ENCODE data around the gene METAP1D.
"Not testable (repeated sequence)": the region's sequence is repeated elsewhere in the genome, so short reads cannot be mapped to it uniquely, and the experiment has no call there.

Gene METAP1D

GRCh38 chr2:172105471-172106107, 105.8 kb downstream of the METAP1D start:
- DNase-seq: peak in 1 of 2 donors; percentile 0

GRCh38 chr2:172106108-172106961, 106.6 kb downstream of the METAP1D start:
- peak; percentile 44 to 52 for DNase-seq

- DNase-seq: no peak
Observed at GRCh38 chr2:172107690-172108586, 108.2 kb downstream of the METAP1D start.

- no peak for DNase-seq
Observed at GRCh38 chr2:172108587-172108930, 108.8 kb downstream of the METAP1D start.

GRCh38 chr2:172109256-172109987, 109.7 kb downstream of the METAP1D start:
- DNase-seq: no peak

- DNase-seq: no peak
Observed at GRCh38 chr2:172109988-172110811, 110.4 kb downstream of the METAP1D start.

- no peak for DNase-seq
Observed at GRCh38 chr2:172113617-172114016, 113.9 kb downstream of the METAP1D start.

- DNase-seq: not testable (repeated sequence)
Observed at GRCh38 chr2:172114176-172114575, 114.4 kb downstream of the METAP1D start.

GRCh38 chr2:172114579-172114978, 114.8 kb downstream of the METAP1D start:
- DNase-seq: no peak

- no peak for DNase-seq
Observed at GRCh38 chr2:172116107-172116506, 116.4 kb downstream of the METAP1D start.

GRCh38 chr2:172119089-172119488, 119.3 kb downstream of the METAP1D start:
- no peak for DNase-seq

- no peak for DNase-seq
Observed at GRCh38 chr2:172120118-172120517, 120.4 kb downstream of the METAP1D start.

- no peak for DNase-seq
Observed at GRCh38 chr2:172128484-172128883, 128.7 kb downstream of the METAP1D start.

GRCh38 chr2:172129404-172129803, 129.7 kb downstream of the METAP1D start:
- DNase-seq: no peak

All from CD4-positive, alpha-beta T cell treated with Interleukin-4 for 1 hour (primary cell).